IMR-90 (cell line): ENCODE results near the gene CASS4. TPM values are rescaled to one million over a fixed set of nuclear protein-coding genes. Genes with fewer than 3 reads are reported as not detected.

Experiments used
- ATAC-seq: fragments of 200-7000 bp; cut with Tn5 transposase; 2 replicates; pipeline ENCODE4 v1.9.1; 2020; ENCODE audit warnings: low read depth, mild to moderate bottlenecking, moderate library complexity
- BruUV-seq: library from RNA; stranded (reverse); fragments of 400-500 nt; replicated peaks from 2 replicates; lab custom pipeline; 2021; lab: Mats Ljungman, UMichigan
- CTCF ChIA-PET: fragments of 300-600 bp; formaldehyde crosslinking; extraction: SDS; loops from one replicate; lab custom pipeline; 2021; ENCODE audit warnings: antibody characterized with exemption; lab: Yijun Ruan, JAX
- POLR2A ChIA-PET: fragments of 300-600 bp; sonication (Branson Sonifier 250); formaldehyde crosslinking; loops from one replicate; lab custom pipeline; 2022; ENCODE audit warnings: antibody characterized with exemption; ENCODE audit not compliant: unreplicated experiment; lab: Charles Lee
- DNase-seq: peaks from one replicate; pipeline ENCODE4 v3.0.0; 2013
- H2AFZ ChIP-seq: replicated peaks from 2 replicates; pipeline ENCODE3; 2013; ENCODE audit warnings: low read length, mild to moderate bottlenecking; ENCODE audit not compliant: poor library complexity
- H2AK5ac ChIP-seq: 2 replicates; pipeline ENCODE4 v1.6.1; 2013; ENCODE audit warnings: low read depth, low read length, inconsistent platforms
- H2AK9ac ChIP-seq: replicated peaks from 2 replicates; pipeline ENCODE3; 2013; ENCODE audit warnings: mild to moderate bottlenecking, low read depth, low read length, moderate library complexity; ENCODE audit not compliant: poor library complexity
- H2BK120ac ChIP-seq: 2 replicates; pipeline ENCODE4 v1.6.1; 2013; ENCODE audit warnings: low read depth, low read length, inconsistent platforms
- H2BK15ac ChIP-seq: 3 replicates; pipeline ENCODE4 v1.6.1; 2013; ENCODE audit warnings: low read depth, low read length, inconsistent platforms
- H2BK20ac ChIP-seq: 2 replicates; pipeline ENCODE4 v1.6.1; 2013; ENCODE audit warnings: low read depth, mild to moderate bottlenecking, inconsistent platforms, low read length, moderate library complexity
- H2BK5ac ChIP-seq: 2 replicates; pipeline ENCODE4 v1.6.1; 2013; ENCODE audit warnings: mild to moderate bottlenecking, low read depth, low read length, inconsistent platforms; ENCODE audit not compliant: poor library complexity, severe bottlenecking
- H3K14ac ChIP-seq: replicated peaks from 2 replicates; pipeline ENCODE4 v1.6.1; 2013; ENCODE audit warnings: low read depth, low read length, inconsistent platforms
- H3K18ac ChIP-seq: 2 replicates; pipeline ENCODE4 v1.6.1; 2013; ENCODE audit warnings: low read depth, low read length, control low read depth
- H3K23ac ChIP-seq: 2 replicates; pipeline ENCODE4 v1.6.1; 2013; ENCODE audit warnings: low read depth, low read length, inconsistent platforms
- H3K27ac ChIP-seq: 2 replicates; pipeline ENCODE4 v1.5.1; 2013; ENCODE audit warnings: mild to moderate bottlenecking, control low read depth, low read length; ENCODE audit not compliant: insufficient read depth
- H3K27me3 ChIP-seq: 2 replicates; pipeline ENCODE4 v1.6.1; 2013; ENCODE audit warnings: low read length; ENCODE audit not compliant: control insufficient read depth, insufficient read depth
- H3K36me3 ChIP-seq: 2 replicates; pipeline ENCODE4 v1.6.1; 2013; ENCODE audit warnings: low read length, mixed read lengths; ENCODE audit not compliant: control insufficient read depth, insufficient read depth
- H3K4ac ChIP-seq: 2 replicates; pipeline ENCODE4 v1.6.1; 2013; ENCODE audit warnings: low read depth, low read length, inconsistent platforms
- H3K4me1 ChIP-seq: 2 replicates; pipeline ENCODE4 v1.6.1; 2013; ENCODE audit warnings: low read length, mixed read lengths; ENCODE audit not compliant: control insufficient read depth, insufficient read depth
- H3K4me2 ChIP-seq: 2 replicates; pipeline ENCODE4 v1.6.1; 2013; ENCODE audit warnings: low read depth, mild to moderate bottlenecking, control low read depth, low read length, moderate library complexity
- H3K4me3 ChIP-seq: 2 replicates; pipeline ENCODE4 v1.5.1; 2013; ENCODE audit warnings: low read depth, mild to moderate bottlenecking, control low read depth, low read length, moderate library complexity; ENCODE audit not compliant: insufficient read depth
- H3K56ac ChIP-seq: 2 replicates; pipeline ENCODE4 v1.6.1; 2013; ENCODE audit warnings: low read length, inconsistent platforms; ENCODE audit not compliant: insufficient read depth; ENCODE audit errors: extremely low read depth
- H3K79me1 ChIP-seq, 2 experiments: 2 replicates each; pipeline ENCODE4 v1.6.1; 2013; ENCODE audit warnings: low read length in 2 of 2, inconsistent platforms in 1 of 2, low read depth in 1 of 2
- H3K9ac ChIP-seq: 2 replicates; pipeline ENCODE4 v1.6.1; 2013; ENCODE audit warnings: low read depth, low read length, control low read depth
- H3K9me1 ChIP-seq: 2 replicates; pipeline ENCODE4 v1.6.1; 2013; ENCODE audit warnings: low read length, inconsistent platforms; ENCODE audit not compliant: insufficient read depth
- H3K9me3 ChIP-seq: 2 replicates; pipeline ENCODE4 v1.6.1; 2013; ENCODE audit warnings: low read length; ENCODE audit not compliant: control insufficient read depth, insufficient read depth
- H4K20me1 ChIP-seq: 2 replicates; pipeline ENCODE4 v1.6.1; 2013; ENCODE audit warnings: low read length, inconsistent platforms; ENCODE audit not compliant: insufficient read depth
- H4K5ac ChIP-seq: 2 replicates; pipeline ENCODE4 v1.6.1; 2013; ENCODE audit warnings: mild to moderate bottlenecking, low read depth, low read length, control low read depth
- H4K8ac ChIP-seq, 2 experiments: 2 replicates each; pipeline ENCODE4 v1.6.1; 2013; ENCODE audit warnings: low read depth in 2 of 2, low read length in 2 of 2, control low read depth in 1 of 2, inconsistent platforms in 1 of 2
- H4K91ac ChIP-seq: 2 replicates; pipeline ENCODE4 v1.6.1; 2013; ENCODE audit warnings: low read depth, low read length, inconsistent platforms; ENCODE audit not compliant: insufficient read depth
- CEBPB ChIP-seq: IDR thresholded peaks from 2 replicates; pipeline ENCODE4 v1.6.1; 2012; ENCODE audit warnings: low read depth, low read length, improper control_type of control experiment
- CHD1 ChIP-seq: IDR thresholded peaks from 2 replicates; pipeline ENCODE4 v1.6.1; 2012; ENCODE audit warnings: low read depth, low read length, improper control_type of control experiment
- MXI1 ChIP-seq: IDR thresholded peaks from 2 replicates; pipeline ENCODE4 v1.6.1; 2012; ENCODE audit warnings: low read depth, mild to moderate bottlenecking, low read length, moderate library complexity, borderline replicate concordance
- NFE2L2 ChIP-seq: fragments of 150-350 bp; IDR thresholded peaks from 2 replicates; pipeline ENCODE4 v1.6.1; 2016; ENCODE audit warnings: low read depth, mild to moderate bottlenecking, low read length
- POLR2A ChIP-seq: IDR thresholded peaks from 2 replicates; pipeline ENCODE4 v1.6.1; 2012; ENCODE audit warnings: mild to moderate bottlenecking, low read depth, low read length
- RCOR1 ChIP-seq: IDR thresholded peaks from 2 replicates; pipeline ENCODE4 v1.6.1; 2012; ENCODE audit warnings: mild to moderate bottlenecking, low read length, improper control_type of control experiment; ENCODE audit not compliant: insufficient replicate concordance
- WGBS, 2 experiments: methylation state at CpG; one replicate each; pipeline versions ENCODE4 v1.1.5 to v1.1.7; 2013; ENCODE audit warnings: missing lambda C conversion rate in 2 of 2; ENCODE audit not compliant: insufficient read length in 1 of 2; ENCODE audit errors: extremely low coverage in 2 of 2; 5-methylcytosine and 5-hydroxymethylcytosine counted together
- dilution Hi-C: fragments of 300-500 bp; cut with HindIII; formaldehyde crosslinking; loops from one replicate; pipeline ENCODE4 v1.14.3; 2018; ENCODE audit warnings: low sequenced_read_pairs; ENCODE audit not compliant: unreplicated experiment
- in situ Hi-C: fragments of 300-500 bp; cut with MboI; formaldehyde crosslinking; loops from 3 replicates; pipeline ENCODE4 v1.14.3; 2019; ENCODE audit warnings: low sequenced_read_pairs, inconsistent platforms, mixed read lengths
- intact Hi-C: fragments of 100-400 bp; cut with micrococcal nuclease; formaldehyde crosslinking; loops from 2 replicates; pipeline ENCODE4 v1.10.0; 2022
- polyA plus RNA-seq, 3 experiments: library from polyadenylated mRNA; depleted of rRNA; stranded (reverse); fragments of >200 nt; gene quantifications; 2 replicates each; pipeline ENCODE4 v1.2.3, GENCODE V29; 2012; ENCODE audit warnings: low replicate concordance in 1 of 3
- total RNA-seq: library from RNA; depleted of rRNA; stranded (reverse); fragments of >200 nt; gene quantifications from 2 replicates; pipeline ENCODE4 v1.2.3, GENCODE V29; 2012
- TF ChIP-seq, protein P1 (sequence below): fragments of 150-350 bp; IDR thresholded peaks from 2 replicates; pipeline ENCODE4 v1.6.1; 2016; ENCODE audit warnings: low read depth, mild to moderate bottlenecking, low read length, moderate library complexity, borderline replicate concordance
- TF ChIP-seq, protein P2 (sequence below): conservative IDR thresholded peaks from 2 replicates; pipeline ENCODE4 v1.5.1; 2012; ENCODE audit warnings: mild to moderate bottlenecking, low read depth, low read length, improper control_type of control experiment

The CASS4 gene
- total and polyA plus RNA-seq, 2 of the 4 experiments (the other 2 are of a cell fraction): 25.8 to 26.5 TPM

DNA sequence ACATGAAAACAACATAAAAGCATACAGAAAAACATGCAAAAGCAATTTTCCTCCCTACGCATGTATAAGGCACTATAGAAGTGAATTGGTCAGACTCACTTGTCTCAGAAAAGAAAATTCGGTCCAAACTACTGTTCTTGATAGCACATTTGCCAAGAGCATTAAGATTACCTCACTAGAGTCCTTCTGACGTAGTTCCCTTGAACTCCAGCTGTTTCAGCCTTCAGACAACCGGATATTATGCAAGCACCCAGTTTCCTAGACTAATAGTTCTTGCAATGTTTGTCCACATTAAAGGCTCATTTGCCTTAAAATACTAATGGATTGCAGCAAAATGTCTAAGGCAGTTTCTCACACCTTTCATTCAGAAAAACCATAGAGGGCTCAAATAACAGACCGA, 2.5 kb upstream of the CASS4 start:
- H2BK5ac ChIP-seq: peak overlapping the region; percentile 50
- TF ChIP-seq NFE2L2 (no peak), CEBPB (peak; percentile 90), RCOR1 (no peak), CHD1 (no peak), POLR2A (no peak), MXI1 (no peak)
- TF ChIP-seq, protein P1, sequence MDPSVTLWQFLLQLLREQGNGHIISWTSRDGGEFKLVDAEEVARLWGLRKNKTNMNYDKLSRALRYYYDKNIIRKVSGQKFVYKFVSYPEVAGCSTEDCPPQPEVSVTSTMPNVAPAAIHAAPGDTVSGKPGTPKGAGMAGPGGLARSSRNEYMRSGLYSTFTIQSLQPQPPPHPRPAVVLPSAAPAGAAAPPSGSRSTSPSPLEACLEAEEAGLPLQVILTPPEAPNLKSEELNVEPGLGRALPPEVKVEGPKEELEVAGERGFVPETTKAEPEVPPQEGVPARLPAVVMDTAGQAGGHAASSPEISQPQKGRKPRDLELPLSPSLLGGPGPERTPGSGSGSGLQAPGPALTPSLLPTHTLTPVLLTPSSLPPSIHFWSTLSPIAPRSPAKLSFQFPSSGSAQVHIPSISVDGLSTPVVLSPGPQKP: no peak
- TF ChIP-seq, protein P2, sequence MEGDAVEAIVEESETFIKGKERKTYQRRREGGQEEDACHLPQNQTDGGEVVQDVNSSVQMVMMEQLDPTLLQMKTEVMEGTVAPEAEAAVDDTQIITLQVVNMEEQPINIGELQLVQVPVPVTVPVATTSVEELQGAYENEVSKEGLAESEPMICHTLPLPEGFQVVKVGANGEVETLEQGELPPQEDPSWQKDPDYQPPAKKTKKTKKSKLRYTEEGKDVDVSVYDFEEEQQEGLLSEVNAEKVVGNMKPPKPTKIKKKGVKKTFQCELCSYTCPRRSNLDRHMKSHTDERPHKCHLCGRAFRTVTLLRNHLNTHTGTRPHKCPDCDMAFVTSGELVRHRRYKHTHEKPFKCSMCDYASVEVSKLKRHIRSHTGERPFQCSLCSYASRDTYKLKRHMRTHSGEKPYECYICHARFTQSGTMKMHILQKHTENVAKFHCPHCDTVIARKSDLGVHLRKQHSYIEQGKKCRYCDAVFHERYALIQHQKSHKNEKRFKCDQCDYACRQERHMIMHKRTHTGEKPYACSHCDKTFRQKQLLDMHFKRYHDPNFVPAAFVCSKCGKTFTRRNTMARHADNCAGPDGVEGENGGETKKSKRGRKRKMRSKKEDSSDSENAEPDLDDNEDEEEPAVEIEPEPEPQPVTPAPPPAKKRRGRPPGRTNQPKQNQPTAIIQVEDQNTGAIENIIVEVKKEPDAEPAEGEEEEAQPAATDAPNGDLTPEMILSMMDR: no peak
- H4K20me1 ChIP-seq: no peaks in the 10 kb centered on the region
- no TSS peak for BruUV-seq
- H2AK9ac ChIP-seq: no peak overlapping the region
- peak; percentile 16; the same call in 1 of the 2 replicates for ATAC-seq
- H3K27me3 ChIP-seq: no peaks in the 10 kb centered on the region
- H3K18ac ChIP-seq: peak overlapping the region; percentile 79; the same call in 1 of the 2 replicates
- H3K4ac ChIP-seq: no peak overlapping the region
- H4K5ac ChIP-seq: peak overlapping the region; percentile 65
- dilution Hi-C loops: no loop called here
- H2BK120ac ChIP-seq: no peak overlapping the region
- no peak overlapping the region for H3K9ac ChIP-seq
- no peak overlapping the region for H4K91ac ChIP-seq
- no peak overlapping the region for H2BK20ac ChIP-seq
- H3K36me3 ChIP-seq: peaks cover 16% of the 10 kb centered on the region
- H2BK15ac ChIP-seq: no peak overlapping the region; the same call in 2 of the 3 replicates
- no peak overlapping the region for H3K14ac ChIP-seq
- H2AK5ac ChIP-seq: no peak overlapping the region
- DNase-seq: peak; percentile 94
- POLR2A ChIA-PET: no interaction called here
- H3K56ac ChIP-seq: no peak overlapping the region
- H3K23ac ChIP-seq: no peak overlapping the region
- WGBS, 2 experiments: 16% methylated on average over 2 of the region's 5 CpGs; no CpG with 5 or more reads in 1 of the 2 experiments
- peak overlapping the region; percentile 69; the same call in 1 of the 2 replicates for H3K27ac ChIP-seq
- in situ Hi-C loops: no loop called here
- intact Hi-C loops: no loop called here
- CTCF ChIA-PET: interaction anchor here (0.5 kb wide), 1 partner anchor 457 kb away, joined by 4 read pairs; no protein-coding TSS in a partner anchor
- peak overlapping the region in 1 of 2 experiments; percentile 65; a peak in 1 of 4 replicates for H4K8ac ChIP-seq
- H3K9me1 ChIP-seq: peaks cover 4% of the 10 kb centered on the region
- H2AFZ ChIP-seq: no peak overlapping the region
- H3K4me2 ChIP-seq: no peak overlapping the region
- no peak overlapping the region for H3K4me3 ChIP-seq
- peaks cover 12% of the 10 kb centered on the region for H3K4me1 ChIP-seq
- H3K9me3 ChIP-seq: no peaks in the 10 kb centered on the region
- H3K79me1 ChIP-seq: peaks cover 20 to 46% of the 10 kb centered on the region in 2 experiments
